SK-N-SH (cell line): ENCODE data around the gene PDXP. TPM values are rescaled to one million over a fixed set of nuclear protein-coding genes. Genes with fewer than 3 reads are reported as not detected.

Source experiments
- CTCF ChIA-PET: fragments of 300-600, 350-600 bp; formaldehyde crosslinking; extraction: SDS; loops from one replicate; lab custom pipeline; 2021; lab: Yijun Ruan, JAX
- POLR2A ChIA-PET: fragments of 350-600 bp; sonication (Branson Sonifier 250); formaldehyde crosslinking; extraction: SDS; loops from one replicate; lab custom pipeline; 2020; ENCODE audit warnings: antibody characterized with exemption, inconsistent platforms; lab: Yijun Ruan, JAX
- DNase-seq: peaks from one replicate; pipeline ENCODE4 v3.0.0; 2012
- H2AFZ ChIP-seq: fragments of 200-600 bp; sonication (generic); 2 replicates; pipeline ENCODE4 v1.8.1; 2016; ENCODE audit warnings: antibody characterized with exemption, mild to moderate bottlenecking, low read depth
- H3F3A ChIP-seq: fragments of 200-600 bp; sonication (generic); replicated peaks from 2 replicates; pipeline ENCODE3; 2016; ENCODE audit warnings: antibody characterized with exemption, mild to moderate bottlenecking; ENCODE audit not compliant: insufficient read depth
- H3K27ac ChIP-seq, 2 experiments: fragments of 200-500 bp in 1 of 2; fragments of 200-600 bp in 1 of 2; sonication (Bioruptor generic) in 1 of 2; sonication (generic), shearing (Covaris generic) in 1 of 2; 2 replicates each; pipeline versions ENCODE4 v1.5.1 to v1.6.1; 2014 to 2016; ENCODE audit warnings: low read depth in 2 of 2, inconsistent platforms in 1 of 2, low read length in 1 of 2, mild to moderate bottlenecking in 1 of 2, mixed read lengths in 1 of 2
- H3K27me3 ChIP-seq: fragments of 200-600 bp; sonication (generic), shearing (Covaris generic); 2 replicates; pipeline ENCODE4 v1.6.1; 2016; ENCODE audit warnings: mixed run types; ENCODE audit not compliant: insufficient read depth
- H3K36me3 ChIP-seq, 2 experiments: fragments of 200-500 bp in 1 of 2; fragments of 200-600 bp in 1 of 2; sonication (Bioruptor generic) in 1 of 2; sonication (generic) in 1 of 2; replicated peaks in 1 of 2; 2 replicates each; pipeline versions ENCODE3 to v1.5.1; 2014 to 2016; ENCODE audit warnings: low read length in 1 of 2, mild to moderate bottlenecking in 1 of 2; ENCODE audit not compliant: insufficient read depth in 2 of 2, control insufficient read depth in 1 of 2
- H3K4me1 ChIP-seq, 2 experiments: fragments of 200-500 bp in 1 of 2; fragments of 200-600 bp in 1 of 2; sonication (Bioruptor generic) in 1 of 2; sonication (generic), shearing (Covaris generic) in 1 of 2; 2 replicates each; pipeline versions ENCODE4 v1.5.1 to v1.6.1; 2014 to 2016; ENCODE audit warnings: low read depth in 1 of 2, low read length in 1 of 2, mixed run types in 1 of 2; ENCODE audit not compliant: insufficient read depth in 2 of 2, control insufficient read depth in 1 of 2
- H3K4me2 ChIP-seq: fragments of 200-600 bp; sonication (generic), shearing (Covaris generic); 2 replicates; pipeline ENCODE4 v1.6.1; 2017; ENCODE audit warnings: mixed run types
- H3K4me3 ChIP-seq, 2 experiments: fragments of 200-500 bp in 1 of 2; fragments of 200-600 bp in 1 of 2; sonication (Bioruptor generic) in 1 of 2; sonication (generic), shearing (Covaris generic) in 1 of 2; 2 replicates each; pipeline versions ENCODE4 v1.5.1 to v1.8.1; 2014 to 2016; ENCODE audit warnings: low read depth in 2 of 2, inconsistent platforms in 1 of 2, low read length in 1 of 2, mild to moderate bottlenecking in 1 of 2, mixed read lengths in 1 of 2, moderate library complexity in 1 of 2
- H3K79me2 ChIP-seq: fragments of 200-600 bp; sonication (generic); 2 replicates; pipeline ENCODE4 v1.8.1; 2017; ENCODE audit warnings: mild to moderate bottlenecking; ENCODE audit not compliant: insufficient read depth
- H3K9ac ChIP-seq: fragments of 200-600 bp; sonication (generic); 2 replicates; pipeline ENCODE4 v1.6.1; 2017; ENCODE audit warnings: mixed run types
- H3K9me2 ChIP-seq: fragments of 200-600 bp; sonication (generic); 2 replicates; pipeline ENCODE4 v1.6.1; 2017; ENCODE audit warnings: mixed run types
- H3K9me3 ChIP-seq: fragments of 200-600 bp; sonication (generic); 2 replicates; pipeline ENCODE4 v1.6.1; 2017; ENCODE audit warnings: mixed run types, mild to moderate bottlenecking, moderate library complexity
- H4K20me1 ChIP-seq: fragments of 200-600 bp; sonication (generic); 2 replicates; pipeline ENCODE4 v1.6.1; 2017; ENCODE audit warnings: mild to moderate bottlenecking, mixed run types; ENCODE audit not compliant: insufficient read depth
- CHD2 ChIP-seq: fragments of 150-350 bp; IDR thresholded peaks from 2 replicates; pipeline ENCODE4 v1.6.1; 2018; ENCODE audit warnings: low read length; ENCODE audit not compliant: partially characterized antibody
- EZH2phosphoT487 ChIP-seq: fragments of 200-600 bp; sonication (generic); IDR thresholded peaks from 2 replicates; pipeline ENCODE4 v1.6.1; 2017; ENCODE audit warnings: low read depth, mixed run types, mild to moderate bottlenecking, antibody characterized with exemption, moderate library complexity, borderline replicate concordance
- FOXJ3 ChIP-seq: sonication (generic); formaldehyde crosslinking; IDR thresholded peaks from 2 replicates; pipeline ENCODE4 v1.5.1; 2020; ENCODE audit warnings: mild to moderate bottlenecking, missing genetic modification reagents
- GATA2 ChIP-seq: sonication (generic); formaldehyde crosslinking; IDR thresholded peaks from 2 replicates; pipeline ENCODE4 v1.5.0; 2020; ENCODE audit warnings: mild to moderate bottlenecking, missing genetic modification reagents
- MXI1 ChIP-seq: IDR thresholded peaks from 2 replicates; pipeline ENCODE4 v1.6.1; 2012; ENCODE audit warnings: mild to moderate bottlenecking, low read depth, low read length, improper control_type of control experiment
- NFIC ChIP-seq: IDR thresholded peaks from 2 replicates; pipeline ENCODE4 v1.4.0; 2012; ENCODE audit warnings: borderline replicate concordance
- RFX5 ChIP-seq: IDR thresholded peaks from 2 replicates; pipeline ENCODE4 v1.6.1; 2012; ENCODE audit warnings: mild to moderate bottlenecking, improper control_type of control experiment, low read length
- TCF12 ChIP-seq: IDR thresholded peaks from 2 replicates; pipeline ENCODE4 v1.4.0; 2012
- YY1 ChIP-seq: IDR thresholded peaks from 2 replicates; pipeline ENCODE4 v1.4.0; 2012; ENCODE audit warnings: low read depth, mild to moderate bottlenecking
- WGBS: methylation state at CpG from one replicate; pipeline ENCODE4 v1.1.6; 2017; ENCODE audit warnings: low lambda C conversion rate; 5-methylcytosine and 5-hydroxymethylcytosine counted together
- polyA plus RNA-seq, 3 experiments: library from polyadenylated mRNA; depleted of rRNA; stranded (reverse); fragments of >200 nt; gene quantifications; 2 replicates each; pipeline ENCODE4 v1.2.3, GENCODE V29; 2012
- TF ChIP-seq, protein P1 (sequence below): IDR thresholded peaks from 2 replicates; pipeline ENCODE4 v1.4.0; 2012; ENCODE audit warnings: low read depth, borderline replicate concordance
- TF ChIP-seq, protein P2 (sequence below): IDR thresholded peaks from 2 replicates; pipeline ENCODE4 v1.4.0; 2012; ENCODE audit warnings: low read depth
- TF ChIP-seq, protein P3 (sequence below): fragments of 150-350 bp; IDR thresholded peaks from 2 replicates; pipeline ENCODE4 v1.6.1; 2016; ENCODE audit warnings: mild to moderate bottlenecking, low read depth, low read length
- TF ChIP-seq, protein P4 (sequence below): IDR thresholded peaks from 2 replicates; pipeline ENCODE4 v1.4.0; 2012; ENCODE audit warnings: low read depth, borderline replicate concordance
- TF ChIP-seq, protein P5 (sequence below): IDR thresholded peaks from 2 replicates; pipeline ENCODE4 v1.6.1; 2012; ENCODE audit warnings: mild to moderate bottlenecking, low read depth, low read length, moderate library complexity

PDXP gene
- polyA plus RNA-seq, 1 of the 3 experiments (the other 2 are of a cell fraction): 22.5 TPM

DNA sequence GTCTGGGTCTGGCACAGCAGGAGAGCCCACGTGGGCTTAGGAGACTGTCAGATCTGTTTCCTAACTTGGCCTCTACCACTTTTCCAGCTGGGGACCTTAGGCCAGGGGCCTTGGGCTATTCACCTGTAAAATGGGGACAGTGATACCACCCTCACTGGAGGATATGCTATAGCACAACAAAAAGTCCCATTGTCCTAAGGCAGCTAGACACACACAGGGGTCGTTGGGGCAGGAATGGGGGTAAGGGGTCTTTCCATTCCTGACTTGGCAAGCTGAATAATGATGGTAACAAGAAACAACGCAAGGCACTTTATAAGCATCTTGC lies 21.6 kb upstream of the PDXP start:
- H4K20me1 ChIP-seq: no peaks in the 10 kb centered on the region
- ChIA-PET CTCF (interaction anchor here (1.0 to 34.3 kb wide), 8 partner anchors 9 to 98 kb away, joined by 3 to 898 read pairs (median 6); partner anchors contain the start of genes LGALS1, NOL12 and PDXP), POLR2A (interaction anchor here (1.0 to 2.0 kb wide), 2 partner anchors 10 to 22 kb away, joined by 3 to 6 read pairs; partner anchors contain the start of gene PDXP)
- no peak overlapping the region for H3K4me3 ChIP-seq
- no peak overlapping the region for H3K9ac ChIP-seq
- H3K36me3 ChIP-seq: peaks cover 0 to 3% of the 10 kb centered on the region in 2 experiments
- H3K27me3 ChIP-seq: no peaks in the 10 kb centered on the region
- no peaks in the 10 kb centered on the region for H3K9me3 ChIP-seq
- no peak overlapping the region for H2AFZ ChIP-seq
- H3K4me2 ChIP-seq: no peak overlapping the region; the same call in 1 of the 2 replicates
- TF ChIP-seq YY1 (no peak), MXI1 (no peak), GATA2 (CRISPR knock-in tag) (no peak), CHD2 (no peak), FOXJ3 (no peak), TCF12 (no peak), NFIC (no peak), RFX5 (no peak)
- TF ChIP-seq, protein P1, sequence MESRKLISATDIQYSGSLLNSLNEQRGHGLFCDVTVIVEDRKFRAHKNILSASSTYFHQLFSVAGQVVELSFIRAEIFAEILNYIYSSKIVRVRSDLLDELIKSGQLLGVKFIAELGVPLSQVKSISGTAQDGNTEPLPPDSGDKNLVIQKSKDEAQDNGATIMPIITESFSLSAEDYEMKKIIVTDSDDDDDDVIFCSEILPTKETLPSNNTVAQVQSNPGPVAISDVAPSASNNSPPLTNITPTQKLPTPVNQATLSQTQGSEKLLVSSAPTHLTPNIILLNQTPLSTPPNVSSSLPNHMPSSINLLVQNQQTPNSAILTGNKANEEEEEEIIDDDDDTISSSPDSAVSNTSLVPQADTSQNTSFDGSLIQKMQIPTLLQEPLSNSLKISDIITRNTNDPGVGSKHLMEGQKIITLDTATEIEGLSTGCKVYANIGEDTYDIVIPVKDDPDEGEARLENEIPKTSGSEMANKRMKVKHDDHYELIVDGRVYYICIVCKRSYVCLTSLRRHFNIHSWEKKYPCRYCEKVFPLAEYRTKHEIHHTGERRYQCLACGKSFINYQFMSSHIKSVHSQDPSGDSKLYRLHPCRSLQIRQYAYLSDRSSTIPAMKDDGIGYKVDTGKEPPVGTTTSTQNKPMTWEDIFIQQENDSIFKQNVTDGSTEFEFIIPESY: no peak
- TF ChIP-seq, protein P2, sequence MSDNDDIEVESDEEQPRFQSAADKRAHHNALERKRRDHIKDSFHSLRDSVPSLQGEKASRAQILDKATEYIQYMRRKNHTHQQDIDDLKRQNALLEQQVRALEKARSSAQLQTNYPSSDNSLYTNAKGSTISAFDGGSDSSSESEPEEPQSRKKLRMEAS: no peak
- TF ChIP-seq, protein P3, sequence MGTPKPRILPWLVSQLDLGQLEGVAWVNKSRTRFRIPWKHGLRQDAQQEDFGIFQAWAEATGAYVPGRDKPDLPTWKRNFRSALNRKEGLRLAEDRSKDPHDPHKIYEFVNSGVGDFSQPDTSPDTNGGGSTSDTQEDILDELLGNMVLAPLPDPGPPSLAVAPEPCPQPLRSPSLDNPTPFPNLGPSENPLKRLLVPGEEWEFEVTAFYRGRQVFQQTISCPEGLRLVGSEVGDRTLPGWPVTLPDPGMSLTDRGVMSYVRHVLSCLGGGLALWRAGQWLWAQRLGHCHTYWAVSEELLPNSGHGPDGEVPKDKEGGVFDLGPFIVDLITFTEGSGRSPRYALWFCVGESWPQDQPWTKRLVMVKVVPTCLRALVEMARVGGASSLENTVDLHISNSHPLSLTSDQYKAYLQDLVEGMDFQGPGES: no peak
- H3K9me2 ChIP-seq: no peaks in the 10 kb centered on the region
- H3F3A ChIP-seq: peaks cover 18% of the 10 kb centered on the region
- 72% methylated on average over 2 of the region's 3 CpGs for WGBS
- H3K4me1 ChIP-seq: peaks cover 27 to 69% of the 10 kb centered on the region in 2 experiments
- DNase-seq: no peak
- H3K27ac ChIP-seq: peak overlapping the region in 1 of 2 experiments; percentile 51; a peak in 1 of 4 replicates
- H3K79me2 ChIP-seq: peaks cover 7% of the 10 kb centered on the region; the same call in 1 of the 2 replicates

DNA sequence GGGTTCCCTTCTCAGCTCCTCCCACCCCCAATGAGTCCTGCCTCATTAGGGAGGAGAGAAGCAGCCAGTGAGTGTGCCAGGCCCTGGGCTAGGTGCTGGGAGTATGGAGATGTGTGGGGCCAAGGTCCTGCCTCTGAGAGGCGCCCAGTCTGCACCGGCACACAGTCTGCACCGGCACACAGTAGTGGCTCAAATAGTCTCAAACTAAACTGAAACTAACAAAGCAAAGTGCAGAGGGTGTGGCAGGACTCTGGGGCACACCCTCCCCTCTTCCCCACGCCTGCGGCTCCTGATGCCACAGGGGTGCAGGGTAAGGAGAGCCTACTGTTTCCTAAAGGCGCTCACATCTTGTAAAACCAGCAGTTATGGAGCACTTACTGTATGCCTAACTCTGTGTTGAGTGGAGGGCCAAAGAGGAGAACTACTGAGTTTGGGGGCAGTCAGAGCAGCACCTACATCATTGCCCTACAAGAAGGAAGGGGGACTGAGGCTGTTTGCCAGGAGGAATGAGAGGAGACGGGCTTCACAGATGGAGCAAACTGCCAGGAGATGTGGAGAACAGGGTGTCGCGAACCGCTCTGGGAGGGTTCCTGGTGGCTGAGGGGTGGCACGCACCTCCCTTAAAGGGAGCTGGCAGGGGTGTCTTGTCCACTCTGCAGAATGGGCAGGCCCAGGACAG lies 20.0 kb upstream of the PDXP start:
- Histone ChIP-seq H3K36me3 (peaks cover 0 to 3% of the 10 kb centered on the region in 2 experiments), H2AFZ (peak overlapping the region; percentile 82; the same call in 1 of the 2 replicates), H3K4me3 (peak overlapping the region in 1 of 2 experiments; percentile 66; a peak in 2 of 4 replicates), H4K20me1 (0 out of 2 replicates have a peak, but pooled peaks cover 2% of the 10 kb centered on the region), H3F3A (peaks cover 13% of the 10 kb centered on the region), H3K27ac (peak overlapping the region in 1 of 2 experiments; percentile 68; a peak in 2 of 4 replicates), H3K27me3 (no peaks in the 10 kb centered on the region), H3K4me2 (peak overlapping the region; percentile 98), H3K4me1 (peaks cover 22 to 58% of the 10 kb centered on the region in 2 experiments), H3K9ac (no peak overlapping the region), H3K9me2 (no peaks in the 10 kb centered on the region), H3K79me2 (peaks cover 7% of the 10 kb centered on the region; the same call in 1 of the 2 replicates), H3K9me3 (no peaks in the 10 kb centered on the region)
- WGBS: 100% methylated on average over 9 of the region's 11 CpGs
- TF ChIP-seq, protein P4, sequence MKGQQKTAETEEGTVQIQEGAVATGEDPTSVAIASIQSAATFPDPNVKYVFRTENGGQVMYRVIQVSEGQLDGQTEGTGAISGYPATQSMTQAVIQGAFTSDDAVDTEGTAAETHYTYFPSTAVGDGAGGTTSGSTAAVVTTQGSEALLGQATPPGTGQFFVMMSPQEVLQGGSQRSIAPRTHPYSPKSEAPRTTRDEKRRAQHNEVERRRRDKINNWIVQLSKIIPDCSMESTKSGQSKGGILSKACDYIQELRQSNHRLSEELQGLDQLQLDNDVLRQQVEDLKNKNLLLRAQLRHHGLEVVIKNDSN: no peak
- TF ChIP-seq GATA2 (CRISPR knock-in tag): no peak
- TF ChIP-seq, protein P5, sequence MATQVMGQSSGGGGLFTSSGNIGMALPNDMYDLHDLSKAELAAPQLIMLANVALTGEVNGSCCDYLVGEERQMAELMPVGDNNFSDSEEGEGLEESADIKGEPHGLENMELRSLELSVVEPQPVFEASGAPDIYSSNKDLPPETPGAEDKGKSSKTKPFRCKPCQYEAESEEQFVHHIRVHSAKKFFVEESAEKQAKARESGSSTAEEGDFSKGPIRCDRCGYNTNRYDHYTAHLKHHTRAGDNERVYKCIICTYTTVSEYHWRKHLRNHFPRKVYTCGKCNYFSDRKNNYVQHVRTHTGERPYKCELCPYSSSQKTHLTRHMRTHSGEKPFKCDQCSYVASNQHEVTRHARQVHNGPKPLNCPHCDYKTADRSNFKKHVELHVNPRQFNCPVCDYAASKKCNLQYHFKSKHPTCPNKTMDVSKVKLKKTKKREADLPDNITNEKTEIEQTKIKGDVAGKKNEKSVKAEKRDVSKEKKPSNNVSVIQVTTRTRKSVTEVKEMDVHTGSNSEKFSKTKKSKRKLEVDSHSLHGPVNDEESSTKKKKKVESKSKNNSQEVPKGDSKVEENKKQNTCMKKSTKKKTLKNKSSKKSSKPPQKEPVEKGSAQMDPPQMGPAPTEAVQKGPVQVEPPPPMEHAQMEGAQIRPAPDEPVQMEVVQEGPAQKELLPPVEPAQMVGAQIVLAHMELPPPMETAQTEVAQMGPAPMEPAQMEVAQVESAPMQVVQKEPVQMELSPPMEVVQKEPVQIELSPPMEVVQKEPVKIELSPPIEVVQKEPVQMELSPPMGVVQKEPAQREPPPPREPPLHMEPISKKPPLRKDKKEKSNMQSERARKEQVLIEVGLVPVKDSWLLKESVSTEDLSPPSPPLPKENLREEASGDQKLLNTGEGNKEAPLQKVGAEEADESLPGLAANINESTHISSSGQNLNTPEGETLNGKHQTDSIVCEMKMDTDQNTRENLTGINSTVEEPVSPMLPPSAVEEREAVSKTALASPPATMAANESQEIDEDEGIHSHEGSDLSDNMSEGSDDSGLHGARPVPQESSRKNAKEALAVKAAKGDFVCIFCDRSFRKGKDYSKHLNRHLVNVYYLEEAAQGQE: no peak
- no peak for TF ChIP-seq NFIC
- TF ChIP-seq EZH2phosphoT487: no peak
- no peak for TF ChIP-seq FOXJ3
- DNase-seq: no peak
- CTCF ChIA-PET: interaction anchor here (0.8 to 34.3 kb wide), 6 partner anchors 13 to 154 kb away, joined by 3 to 898 read pairs (median 6); partner anchors contain the start of genes LGALS1, NOL12 and PDXP
- POLR2A ChIA-PET: interaction anchor here (1.0 to 2.0 kb wide), 2 partner anchors 12 to 37 kb away, joined by 3 to 6 read pairs; partner anchors contain the start of gene LGALS1
